ENCODE results near the gene PDGFC. TPM values are rescaled to one million over a fixed set of nuclear protein-coding genes. Genes with fewer than 3 reads are reported as not detected.

Gene PDGFC
- total and polyA plus RNA-seq, 8 donors: 4.9 to 39.8 (median 10.8) TPM

- intact Hi-C loops (cut with DNase I; ENCODE audit: low total_unique reads): no loop called here
- Histone ChIP-seq H3K27ac (no peak overlapping the region), H3K4me1 (peaks cover 5 to 12% (median 8%) of the 10 kb centered on the region in 4 donors), H3K36me3 (no peaks in the 10 kb centered on the region), H3K4me3 (no peak overlapping the region), H3K9me3 (peaks cover 0 to 9% (median 2%) of the 10 kb centered on the region in 4 donors), H3K27me3 (no peaks in the 10 kb centered on the region)
- TF ChIP-seq CTCF (IDR thresholded peaks at IDR 0.05) (no peak), EP300 (IDR thresholded peaks at IDR 0.05) (no peak), POLR2AphosphoS5 (IDR thresholded peaks at IDR 0.05) (no peak)
- no peak for DNase-seq
These were observed 46.8 kb downstream of the PDGFC start for GRCh38 chr4:156924774-156925315.

GRCh38 chr4:156923525-156923924, 48.1 kb downstream of the PDGFC start:
- WGBS, 5 donors: 59 to 78% (median 61%) methylated on average over 1 of the region's 1 CpG

GRCh38 chr4:156915221-156915620, 56.4 kb downstream of the PDGFC start:
- 93 to 99% (median 98%) methylated on average over 2 of the region's 2 CpGs for WGBS, 5 donors

More at GRCh38 chr4:156923525-156923924, 48.1 kb downstream of the PDGFC start:
- Histone ChIP-seq H3K4me1 (peaks cover 5 to 9% (median 8%) of the 10 kb centered on the region in 4 donors), H3K36me3 (no peaks in the 10 kb centered on the region), H3K27ac (no peak overlapping the region), H3K27me3 (no peaks in the 10 kb centered on the region), H3K9me3 (peaks cover 0 to 9% (median 2%) of the 10 kb centered on the region in 4 donors), H3K4me3 (no peak overlapping the region)
- DNase-seq: no peak
- intact Hi-C loops (cut with DNase I; ENCODE audit: low total_unique reads): no loop called here
- TF ChIP-seq CTCF (IDR thresholded peaks at IDR 0.05) (no peak), EP300 (IDR thresholded peaks at IDR 0.05) (no peak), POLR2AphosphoS5 (IDR thresholded peaks at IDR 0.05) (no peak), POLR2A (IDR thresholded peaks at IDR 0.05) (no peak)

GRCh38 chr4:156913234-156913633, 58.4 kb downstream of the PDGFC start:
- Histone ChIP-seq H3K9me3 (peaks cover 0 to 8% (median 0%) of the 10 kb centered on the region in 4 donors), H3K4me3 (no peak overlapping the region), H3K27ac (no peak overlapping the region), H3K36me3 (no peaks in the 10 kb centered on the region), H3K27me3 (no peaks in the 10 kb centered on the region), H3K4me1 (peaks cover 0 to 6% (median 0%) of the 10 kb centered on the region in 4 donors)
- intact Hi-C loops (cut with DNase I; ENCODE audit: low total_unique reads): no loop called here
- WGBS, 5 donors: 93 to 96% (median 95%) methylated on average over 4 of the region's 4 CpGs
- TF ChIP-seq CTCF (IDR thresholded peaks at IDR 0.05) (no peak), POLR2A (IDR thresholded peaks at IDR 0.05) (no peak), EP300 (IDR thresholded peaks at IDR 0.05) (no peak), POLR2AphosphoS5 (IDR thresholded peaks at IDR 0.05) (no peak)
- DNase-seq: no peak

More at GRCh38 chr4:156915221-156915620, 56.4 kb downstream of the PDGFC start:
- Histone ChIP-seq H3K27me3 (no peaks in the 10 kb centered on the region), H3K27ac (no peak overlapping the region), H3K36me3 (no peaks in the 10 kb centered on the region), H3K9me3 (peaks cover 0 to 8% (median 0%) of the 10 kb centered on the region in 4 donors), H3K4me3 (no peak overlapping the region), H3K4me1 (no peaks in the 10 kb centered on the region)
- no peak for DNase-seq
- TF ChIP-seq CTCF (IDR thresholded peaks at IDR 0.05): no peak
- no peak for TF ChIP-seq POLR2AphosphoS5 (IDR thresholded peaks at IDR 0.05)
- intact Hi-C loops (cut with DNase I; ENCODE audit: low total_unique reads): no loop called here

Data from stomach (tissue), 9 donors.